ENCODE results near the gene DGCR2.

GRCh38 chr22:19002684-19003038, 119.6 kb downstream of the DGCR2 start:
- TF ChIP-seq CTCF (IDR thresholded peaks at IDR 0.05; ENCODE audit: low read depth, low read length) (no peak), EZH2phosphoT487 (IDR thresholded peaks at IDR 0.05; ENCODE audit: low read depth) (no peak)

Data from OCI-LY3 (cell line).